Naive thymus-derived CD4-positive, alpha-beta T cell (primary cell): ENCODE measurements around the gene TNFSF8. TPM values are rescaled to one million over a fixed set of nuclear protein-coding genes. Genes with fewer than 3 reads are reported as not detected.
A peak's percentile ranks its signal among the peaks of the same experiment; 100 is the strongest.

Experiments used
- ATAC-seq: fragments of 150-1000 bp; cut with Tn5 transposase; 2 replicates; pipeline ENCODE4 v1.10.0; 2021; ENCODE audit warnings: mild to moderate bottlenecking, moderate library complexity
- CTCF ChIA-PET: fragments of 350-600 bp; sonication (Branson Sonifier 250); formaldehyde crosslinking; loops from one replicate; lab custom pipeline; 2021; ENCODE audit warnings: antibody characterized with exemption; lab: Charles Lee
- POLR2A ChIA-PET: fragments of 350-600 bp; sonication (Branson Sonifier 250); formaldehyde crosslinking; loops from one replicate; lab custom pipeline; 2021; ENCODE audit warnings: antibody characterized with exemption, inconsistent platforms; lab: Charles Lee
- DNase-seq, 9 donors: peaks; one replicate each; pipeline versions ENCODE4 v3.0.0 to v3.0.0-alpha.2; 2020 to 2022; ENCODE audit warnings: mixed read lengths in 1 of 9
- H3K27ac ChIP-seq: one replicate; pipeline ENCODE4 v1.7.0; 2013; ENCODE audit warnings: mild to moderate bottlenecking, low read depth, low read length, moderate library complexity
- H3K27me3 ChIP-seq, 2 donors: one replicate each; pipeline ENCODE4 v1.7.0; 2013; ENCODE audit warnings: low read length in 2 of 2, mild to moderate bottlenecking in 2 of 2, moderate library complexity in 2 of 2; ENCODE audit not compliant: control insufficient read depth in 2 of 2, insufficient read depth in 2 of 2
- H3K36me3 ChIP-seq, 3 experiments: 1 replicate in 2 of 3; 2 replicates in 1 of 3; pipeline ENCODE4 v1.7.0; 2013; ENCODE audit warnings: low read length in 3 of 3, mild to moderate bottlenecking in 3 of 3, moderate library complexity in 1 of 3; ENCODE audit not compliant: insufficient read depth in 3 of 3, control insufficient read depth in 2 of 3
- H3K4me1 ChIP-seq, 2 donors: one replicate each; pipeline ENCODE4 v1.7.0; 2013; ENCODE audit warnings: low read length in 2 of 2, mild to moderate bottlenecking in 2 of 2, moderate library complexity in 1 of 2; ENCODE audit not compliant: control insufficient read depth in 2 of 2, insufficient read depth in 2 of 2
- H3K4me3 ChIP-seq: 2 replicates; pipeline ENCODE4 v1.7.0; 2013; ENCODE audit warnings: mild to moderate bottlenecking, low read length
- H3K9me3 ChIP-seq, 3 experiments: 1 replicate in 2 of 3; 2 replicates in 1 of 3; pipeline ENCODE4 v1.7.0; 2013; ENCODE audit warnings: low read length in 3 of 3; ENCODE audit not compliant: control insufficient read depth in 2 of 3
- H3K27ac Mint-ChIP-seq, 9 donors: one replicate each; pipeline ENCODE4 v1.8.0; 2020 to 2022; ENCODE audit warnings: mixed read lengths in 9 of 9, mild to moderate bottlenecking in 8 of 9, moderate library complexity in 5 of 9, inconsistent platforms in 2 of 9
- H3K27me3 Mint-ChIP-seq, 5 donors: one replicate each; pipeline ENCODE4 v1.8.0; 2021 to 2022; ENCODE audit warnings: mixed read lengths in 5 of 5, mild to moderate bottlenecking in 1 of 5
- H3K36me3 Mint-ChIP-seq, 5 donors: one replicate each; pipeline ENCODE4 v1.8.0; 2020 to 2022; ENCODE audit warnings: mixed read lengths in 5 of 5, mild to moderate bottlenecking in 3 of 5, inconsistent platforms in 1 of 5
- H3K4me1 Mint-ChIP-seq, 7 donors: one replicate each; pipeline ENCODE4 v1.8.0; 2020 to 2022; ENCODE audit warnings: mixed read lengths in 7 of 7, mild to moderate bottlenecking in 3 of 7, inconsistent platforms in 1 of 7
- H3K4me3 Mint-ChIP-seq, 10 donors: one replicate each; pipeline ENCODE4 v1.8.0; 2020 to 2022; ENCODE audit warnings: mild to moderate bottlenecking in 10 of 10, mixed read lengths in 10 of 10, moderate library complexity in 6 of 10, inconsistent platforms in 2 of 10
- H3K9me3 Mint-ChIP-seq, 11 donors: one replicate each; pipeline ENCODE4 v1.8.0; 2020 to 2022; ENCODE audit warnings: mixed read lengths in 11 of 11, mild to moderate bottlenecking in 4 of 11, inconsistent platforms in 1 of 11, moderate library complexity in 1 of 11
- intact Hi-C, 2 donors: fragments of 100-400 bp; cut with micrococcal nuclease; formaldehyde crosslinking; loops; one replicate each; pipeline ENCODE4 v1.15.1; 2023
- polyA plus RNA-seq, 2 donors: library from polyadenylated mRNA; unstranded; fragments of 300-500 nt; fragmentation: Illumina TruSeq; gene quantifications; one replicate each; pipeline ENCODE4 v1.2.3, GENCODE V29; 2021
- total RNA-seq, 6 experiments: library from RNA in 5 of 6; stranded (reverse) in 5 of 6; gene quantifications; 1 replicate in 5 of 6; 2 replicates in 1 of 6; pipeline ENCODE4 v1.2.3 and lab custom pipeline; 2021 to 2026

The TNFSF8 gene
- total and polyA plus RNA-seq, 7 experiments from 2014 or later = 19.3 to 129 (median 35.4) TPM

DNA sequence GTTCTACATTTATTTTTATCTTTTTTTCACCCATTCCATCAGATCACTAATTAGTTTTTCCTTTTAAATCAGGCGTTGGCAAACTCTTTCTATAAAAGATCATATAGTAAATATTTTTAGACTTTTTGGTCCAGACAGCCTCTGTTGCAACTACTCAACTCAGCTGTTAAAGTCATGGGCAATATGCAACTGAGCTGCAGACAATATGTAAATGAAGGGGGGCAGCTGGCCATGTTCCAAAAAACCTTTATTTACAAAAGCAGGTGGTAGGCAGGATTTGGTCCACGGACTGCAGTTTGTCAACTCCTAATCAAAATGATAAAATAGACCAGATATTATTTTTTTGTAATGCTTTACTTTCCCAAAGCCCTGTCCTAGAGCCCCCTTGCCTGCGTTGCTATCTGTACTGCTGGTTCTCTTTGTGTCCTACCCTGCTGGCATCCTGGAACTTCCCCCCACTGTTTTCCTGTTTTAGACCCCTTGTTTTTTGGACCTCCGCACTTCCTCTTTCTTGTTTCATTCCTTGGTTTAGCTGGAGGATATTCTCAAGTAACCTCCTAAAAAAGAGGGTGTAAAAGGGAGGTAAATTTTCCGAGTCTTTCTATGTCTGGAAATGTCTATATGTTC, 24.7 kb upstream of the TNFSF8 start:
- no peak for ATAC-seq
- peak overlapping the region in 1 of 9 donors; percentile 3 for H3K27ac Mint-ChIP-seq
- peaks cover 5 to 6% of the 10 kb centered on the region in 2 donors for H3K4me1 ChIP-seq

DNA sequence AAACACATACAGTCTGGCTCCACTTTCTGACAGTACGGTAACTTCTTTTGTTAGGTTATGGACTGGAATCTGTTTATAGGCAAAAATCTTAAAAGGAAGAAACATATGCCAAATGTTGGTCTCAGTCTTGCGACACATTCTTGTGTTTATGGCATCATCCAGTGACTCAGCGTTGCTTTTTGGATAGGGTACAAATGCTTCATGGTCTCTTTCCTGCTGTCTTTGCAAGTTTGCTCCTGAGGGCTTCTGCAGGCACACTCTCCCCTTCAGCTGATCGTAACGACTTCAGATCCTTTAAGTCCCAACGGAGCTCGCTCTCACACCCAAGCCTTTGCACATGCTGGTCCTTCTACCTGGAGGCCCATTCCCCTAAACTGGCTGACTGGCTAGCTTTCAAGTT, 23.6 kb upstream of the TNFSF8 start:
- H3K4me3 ChIP-seq = no peak overlapping the region
- Mint-ChIP-seq H3K4me1 (peaks cover 15 to 39% (median 21%) of the 10 kb centered on the region in 7 donors), H3K36me3 (peaks cover 0 to 21% (median 0%) of the 10 kb centered on the region in 5 donors), H3K9me3 (peaks cover 0 to 3% (median under 1%) of the 10 kb centered on the region in 11 donors), H3K27ac (no peak overlapping the region), H3K27me3 (peaks cover 0 to 2% (median 0%) of the 10 kb centered on the region in 5 donors), H3K4me3 (no peak overlapping the region)
- POLR2A ChIA-PET = no interaction called here
- CTCF ChIA-PET = interaction anchor here (0.6 kb wide), 1 partner anchor 271 kb away, joined by 3 read pairs; no protein-coding TSS in a partner anchor
- H3K27ac ChIP-seq = no peak overlapping the region
- ATAC-seq = peak; percentile 42
- no peak for DNase-seq
- H3K9me3 ChIP-seq = no peaks in the 10 kb centered on the region
- no peaks in the 10 kb centered on the region for H3K27me3 ChIP-seq
- H3K36me3 ChIP-seq = no peaks in the 10 kb centered on the region
- peaks cover 5 to 6% of the 10 kb centered on the region in 2 donors for H3K4me1 ChIP-seq
- intact Hi-C loops = no loop called here

More for the DNA sequence above, 24.7 kb upstream of the TNFSF8 start:
- H3K4me1 Mint-ChIP-seq = peaks cover 12 to 49% (median 22%) of the 10 kb centered on the region in 7 donors
- Histone ChIP-seq H3K4me3 (no peak overlapping the region), H3K27ac (no peak overlapping the region), H3K36me3 (no peaks in the 10 kb centered on the region), H3K27me3 (no peaks in the 10 kb centered on the region), H3K9me3 (peaks cover 0 to 5% (median 0%) of the 10 kb centered on the region in 3 experiments)
- intact Hi-C loops = no loop called here
- peaks cover 0 to 2% (median 0%) of the 10 kb centered on the region in 5 donors for H3K27me3 Mint-ChIP-seq
- no peak for DNase-seq
- H3K9me3 Mint-ChIP-seq = peaks cover 4 to 14% (median 10%) of the 10 kb centered on the region in 11 donors
- peaks cover 0 to 32% (median 9%) of the 10 kb centered on the region in 5 donors for H3K36me3 Mint-ChIP-seq
- H3K4me3 Mint-ChIP-seq = no peak overlapping the region
- POLR2A ChIA-PET = no interaction called here
- CTCF ChIA-PET = no interaction called here

DNA sequence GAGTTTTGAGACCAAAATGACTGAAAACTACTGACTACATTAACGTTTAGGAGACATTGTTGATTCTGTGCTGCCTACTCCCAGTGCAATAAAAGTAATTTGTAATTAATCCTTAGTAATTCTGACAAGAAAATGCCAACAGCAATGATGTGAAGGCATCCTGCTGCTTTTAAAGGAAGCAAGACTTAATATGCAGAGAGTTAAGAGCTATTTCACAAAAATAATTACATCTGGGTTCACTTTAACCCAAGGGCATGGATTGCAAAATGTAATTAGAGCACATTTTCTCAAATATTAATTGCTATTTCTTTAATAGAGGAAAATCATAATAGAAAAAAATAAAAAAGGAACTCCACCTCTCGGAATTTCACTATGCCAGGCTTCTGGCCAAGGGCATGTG, 22.7 kb upstream of the TNFSF8 start:
- Histone ChIP-seq H3K27me3 (no peaks in the 10 kb centered on the region), H3K4me1 (peaks cover 0 to 4% of the 10 kb centered on the region in 2 donors), H3K36me3 (no peaks in the 10 kb centered on the region), H3K4me3 (no peak overlapping the region), H3K9me3 (no peaks in the 10 kb centered on the region), H3K27ac (no peak overlapping the region)
- DNase-seq (no peak), ATAC-seq (no peak)
- peaks cover 0 to 13% (median 0%) of the 10 kb centered on the region in 5 donors for H3K36me3 Mint-ChIP-seq
- H3K4me1 Mint-ChIP-seq = peaks cover 7 to 31% (median 13%) of the 10 kb centered on the region in 7 donors
- H3K27ac Mint-ChIP-seq = no peak overlapping the region
- H3K9me3 Mint-ChIP-seq = peaks cover 0 to under 1% (median 0%) of the 10 kb centered on the region in 11 donors
- ChIA-PET POLR2A (no interaction called here), CTCF (no interaction called here)
- intact Hi-C loops = no loop called here
- no peak overlapping the region for H3K4me3 Mint-ChIP-seq
- H3K27me3 Mint-ChIP-seq = peaks cover 0 to 2% (median 0%) of the 10 kb centered on the region in 5 donors

DNA sequence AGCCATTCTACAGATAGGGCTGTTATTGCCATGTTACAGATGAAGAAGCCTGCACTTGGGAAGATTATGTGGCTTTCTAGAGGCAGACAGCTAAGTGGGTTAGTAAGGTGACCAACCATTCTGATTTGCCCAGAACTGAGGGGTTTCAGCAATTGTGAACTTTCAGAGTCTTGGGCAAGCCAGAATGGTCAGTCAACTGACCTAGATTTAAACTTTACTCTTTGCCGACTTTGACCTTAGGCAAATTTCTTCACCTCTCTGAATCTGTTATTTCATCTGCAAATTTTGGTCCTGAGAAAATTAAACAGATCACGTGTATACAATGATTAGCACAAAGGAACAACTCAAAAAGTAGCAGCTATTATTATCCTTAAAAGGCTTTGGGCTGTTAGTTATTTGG, 20.4 kb upstream of the TNFSF8 start:
- CTCF ChIA-PET = no interaction called here
- Mint-ChIP-seq H3K36me3 (peaks cover 0 to 15% (median 0%) of the 10 kb centered on the region in 5 donors), H3K9me3 (peaks cover 0 to 1% (median 0%) of the 10 kb centered on the region in 11 donors), H3K27me3 (peaks cover 0 to 5% (median 0%) of the 10 kb centered on the region in 5 donors), H3K4me1 (peaks cover 5 to 30% (median 12%) of the 10 kb centered on the region in 7 donors), H3K27ac (no peak overlapping the region), H3K4me3 (no peak overlapping the region)
- DNase-seq = no peak
- no peak for ATAC-seq
- Histone ChIP-seq H3K4me1 (no peaks in the 10 kb centered on the region), H3K9me3 (no peaks in the 10 kb centered on the region), H3K36me3 (no peaks in the 10 kb centered on the region), H3K4me3 (no peak overlapping the region), H3K27me3 (no peaks in the 10 kb centered on the region), H3K27ac (no peak overlapping the region)
- POLR2A ChIA-PET = no interaction called here
- intact Hi-C loops = no loop called here

DNA sequence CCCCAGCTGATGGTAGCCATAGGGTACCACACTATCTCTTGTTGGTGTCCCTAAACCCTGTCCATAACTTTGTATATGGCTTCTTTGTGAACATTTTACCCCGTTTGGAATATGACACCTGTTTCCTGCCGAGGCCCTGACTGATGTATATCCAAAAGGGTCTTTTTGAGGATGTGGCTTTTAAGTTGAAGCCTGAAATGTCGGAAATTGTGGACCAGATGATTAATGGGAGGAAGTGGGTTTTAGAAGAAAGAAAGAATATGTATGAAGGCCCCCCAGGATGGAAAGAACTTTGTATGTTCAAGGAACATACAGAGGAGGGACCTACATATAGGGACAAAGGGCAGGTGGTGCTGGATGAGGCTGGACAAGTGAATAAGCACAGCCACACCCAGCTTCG, 16.7 kb upstream of the TNFSF8 start:
- peaks cover 0 to 8% (median 0%) of the 10 kb centered on the region in 11 donors for H3K9me3 Mint-ChIP-seq
- ATAC-seq = no peak
- Histone ChIP-seq H3K4me3 (no peak overlapping the region), H3K9me3 (no peaks in the 10 kb centered on the region), H3K27ac (no peak overlapping the region), H3K27me3 (no peaks in the 10 kb centered on the region), H3K4me1 (no peaks in the 10 kb centered on the region), H3K36me3 (no peaks in the 10 kb centered on the region)
- no peak for DNase-seq
- intact Hi-C loops = loop anchor here in 1 of 2 donors (10.0 kb wide), 1 partner anchor 62 kb away; no protein-coding TSS in a partner anchor
- H3K27ac Mint-ChIP-seq = peak overlapping the region in 2 of 9 donors; percentile 15
- H3K4me1 Mint-ChIP-seq = peaks cover 5 to 17% (median 12%) of the 10 kb centered on the region in 7 donors
- peaks cover 0 to 5% (median 0%) of the 10 kb centered on the region in 5 donors for H3K27me3 Mint-ChIP-seq
- H3K36me3 Mint-ChIP-seq = peaks cover 0 to 28% (median 0%) of the 10 kb centered on the region in 5 donors
- POLR2A ChIA-PET = interaction anchor here (2.5 kb wide), 1 partner anchor 17 kb away, joined by 9 read pairs; the partner anchor contains the start of gene TNFSF8
- no peak overlapping the region for H3K4me3 Mint-ChIP-seq
- CTCF ChIA-PET = no interaction called here

DNA sequence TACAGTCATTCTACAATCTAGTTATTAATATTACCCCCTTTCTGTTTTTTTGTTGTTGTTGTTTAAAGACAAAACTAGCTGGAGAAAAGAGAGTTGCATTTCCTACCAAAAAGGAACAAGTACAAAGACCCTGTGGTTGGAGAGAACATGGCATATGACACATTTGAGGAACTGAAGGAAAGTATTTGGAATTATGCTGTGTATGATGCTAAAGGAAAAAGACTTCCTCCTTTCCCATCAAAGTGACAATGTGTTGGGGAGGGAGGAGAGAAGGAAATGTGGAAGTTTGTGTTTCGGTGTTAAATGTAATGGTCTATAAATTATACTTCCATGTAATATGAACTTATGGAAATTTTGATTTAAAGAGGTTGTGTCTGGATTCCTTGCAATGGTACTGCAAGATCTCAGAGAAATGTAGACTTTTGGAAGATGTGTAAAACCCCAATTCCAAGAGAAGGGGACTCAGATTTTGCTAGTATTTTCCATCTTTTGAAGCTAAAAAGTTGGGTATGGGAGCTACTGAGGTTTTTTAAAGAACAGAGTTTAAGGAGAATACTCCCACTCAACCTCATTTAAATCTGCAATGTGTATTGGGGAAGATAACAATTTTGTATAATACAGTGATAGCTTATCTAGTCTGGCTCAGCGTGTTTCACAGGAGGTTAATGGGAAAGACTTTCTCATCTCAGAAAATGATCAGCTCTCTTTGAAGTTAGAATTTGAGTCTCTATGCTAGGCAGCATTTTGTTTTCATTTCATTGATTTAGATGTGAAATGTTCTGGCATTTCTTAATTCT, 15.4 kb upstream of the TNFSF8 start:
- CTCF ChIA-PET = no interaction called here
- ATAC-seq = no peak
- H3K27ac ChIP-seq = no peak overlapping the region

More for the DNA sequence above, 15.4 kb upstream of the TNFSF8 start:
- no peak overlapping the region for H3K4me3 ChIP-seq
- no peak for DNase-seq
- intact Hi-C loops = loop anchor here in 1 of 2 donors (10.0 kb wide), 1 partner anchor 61 kb away; no protein-coding TSS in a partner anchor
- peaks cover 0 to 35% (median 0%) of the 10 kb centered on the region in 5 donors for H3K36me3 Mint-ChIP-seq
- no peak overlapping the region for H3K4me3 Mint-ChIP-seq
- H3K36me3 ChIP-seq = no peaks in the 10 kb centered on the region
- no peaks in the 10 kb centered on the region for H3K4me1 ChIP-seq
- peaks cover 5 to 23% (median 15%) of the 10 kb centered on the region in 7 donors for H3K4me1 Mint-ChIP-seq
- H3K9me3 Mint-ChIP-seq = peaks cover 0 to 10% (median 0%) of the 10 kb centered on the region in 11 donors
- H3K27me3 ChIP-seq = no peaks in the 10 kb centered on the region
- POLR2A ChIA-PET = interaction anchor here (2.5 kb wide), 1 partner anchor 16 kb away, joined by 9 read pairs; the partner anchor contains the start of gene TNFSF8
- H3K27ac Mint-ChIP-seq = no peak overlapping the region
- no peaks in the 10 kb centered on the region for H3K9me3 ChIP-seq
- H3K27me3 Mint-ChIP-seq = peaks cover 0 to 3% (median 0%) of the 10 kb centered on the region in 5 donors
